Left lung (tissue), 10 donors: ENCODE data around the gene TRERF1. TPM values are rescaled to one million over a fixed set of nuclear protein-coding genes. Genes with fewer than 3 reads are reported as not detected.
A peak's percentile ranks its signal among the peaks of the same experiment; 100 is the strongest.

Experiments
- ATAC-seq: fragments of 200-7000 bp; cut with Tn5 transposase; one replicate; pipeline ENCODE4 v1.9.1; 2020; ENCODE audit warnings: moderate library complexity
- DNase-seq, 4 donors: peaks; one replicate each; pipeline ENCODE4 v3.0.0-alpha.2; 2013 to 2020
- H3K27ac ChIP-seq, 2 donors: fragments of 200-600 bp; sonication (generic) in 1 of 2; one replicate each; pipeline versions ENCODE4 v1.5.0 to v1.8.0; 2020 to 2021
- H3K27me3 ChIP-seq, 2 donors: fragments of 200-600 bp; sonication (generic) in 1 of 2; one replicate each; pipeline versions ENCODE4 v1.5.0 to v1.8.0; 2020 to 2021
- H3K36me3 ChIP-seq, 2 donors: fragments of 200-600 bp; sonication (generic) in 1 of 2; one replicate each; pipeline versions ENCODE4 v1.5.0 to v1.8.0; 2020 to 2021
- H3K4me1 ChIP-seq, 2 donors: fragments of 200-600 bp; one replicate each; pipeline ENCODE4 v1.8.0; 2021
- H3K4me3 ChIP-seq, 2 donors: fragments of 200-600 bp; sonication (generic) in 1 of 2; one replicate each; pipeline versions ENCODE4 v1.5.0 to v1.8.0; 2020 to 2021; ENCODE audit warnings: mild to moderate bottlenecking in 1 of 2
- H3K9me3 ChIP-seq, 2 donors: fragments of 200-600 bp; sonication (generic) in 1 of 2; one replicate each; pipeline versions ENCODE4 v1.5.0 to v1.8.0; 2020 to 2021
- intact Hi-C, 2 donors: fragments of 100-400 bp; cut with DNase I; formaldehyde crosslinking; loops; one replicate each; pipeline versions ENCODE4 v1.11.2 to v1.14.2; 2022
- polyA plus RNA-seq, 6 donors: library from polyadenylated mRNA; unstranded; fragments of 120-200 nt; gene quantifications; one replicate each; pipeline ENCODE4 v1.2.1, GENCODE V29; 2013; ENCODE audit not compliant: insufficient read length in 6 of 6
- total RNA-seq, 2 donors: library from RNA; stranded (reverse); fragmentation: NEBNext Ultra II Directional; extraction: Animal tissue kit (Norgen Biotek cat#: 25700); gene quantifications; one replicate each; pipeline ENCODE4 v1.2.1, GENCODE V29; 2021
- TF ChIP-seq, protein P1 (sequence below), 2 donors: fragments of 200-600 bp; sonication (generic) in 1 of 2; IDR thresholded peaks; one replicate each; pipeline versions ENCODE4 v1.5.0 to v1.8.0; 2021; ENCODE audit warnings: antibody characterized with exemption in 2 of 2
- donor health status: DM: no; HTN: yes; CAD: no.
- donor health status: DM: no; HTN: no; CAD: no.

Gene TRERF1
- total and polyA plus RNA-seq, 8 donors = 3.7 to 24.9 (median 20.7) TPM

DNA sequence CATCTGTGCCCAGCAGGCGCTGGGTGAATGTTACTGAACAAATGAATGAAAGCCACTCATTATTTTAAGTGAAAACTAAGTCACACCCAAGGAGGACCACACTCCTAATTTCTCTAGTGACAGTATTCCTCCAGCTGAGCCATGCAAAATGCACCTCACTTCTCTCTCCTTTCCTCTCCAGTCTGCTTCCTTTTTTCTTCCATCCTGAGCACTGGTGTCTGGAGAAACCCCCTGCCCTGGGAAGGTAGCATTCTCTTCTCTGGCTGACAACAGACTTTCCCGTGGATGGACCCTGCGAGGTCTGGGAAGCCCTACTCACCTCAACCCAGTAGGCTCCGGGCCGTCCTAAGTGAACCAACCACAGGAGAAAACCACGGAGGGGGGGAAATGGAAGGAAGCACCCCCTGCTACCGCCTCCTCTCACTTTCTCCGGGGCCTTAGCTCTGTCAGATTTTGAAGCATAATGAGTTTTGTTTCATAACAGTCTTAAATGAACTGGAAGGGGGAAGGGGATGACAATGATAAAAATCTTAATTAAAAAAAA, 22.6 kb downstream of the TRERF1 start:
- Histone ChIP-seq H3K4me3 (no peak overlapping the region), H3K27me3 (no peaks in the 10 kb centered on the region), H3K27ac (peak overlapping the region; percentile 33 to 47), H3K36me3 (no peaks in the 10 kb centered on the region), H3K9me3 (peaks cover 0 to 9% of the 10 kb centered on the region in 2 donors), H3K4me1 (peaks cover 11 to 23% of the 10 kb centered on the region in 2 donors)
- intact Hi-C loops = no loop called here
- ATAC-seq (no peak), DNase-seq (no peak)
- TF ChIP-seq, protein P1, sequence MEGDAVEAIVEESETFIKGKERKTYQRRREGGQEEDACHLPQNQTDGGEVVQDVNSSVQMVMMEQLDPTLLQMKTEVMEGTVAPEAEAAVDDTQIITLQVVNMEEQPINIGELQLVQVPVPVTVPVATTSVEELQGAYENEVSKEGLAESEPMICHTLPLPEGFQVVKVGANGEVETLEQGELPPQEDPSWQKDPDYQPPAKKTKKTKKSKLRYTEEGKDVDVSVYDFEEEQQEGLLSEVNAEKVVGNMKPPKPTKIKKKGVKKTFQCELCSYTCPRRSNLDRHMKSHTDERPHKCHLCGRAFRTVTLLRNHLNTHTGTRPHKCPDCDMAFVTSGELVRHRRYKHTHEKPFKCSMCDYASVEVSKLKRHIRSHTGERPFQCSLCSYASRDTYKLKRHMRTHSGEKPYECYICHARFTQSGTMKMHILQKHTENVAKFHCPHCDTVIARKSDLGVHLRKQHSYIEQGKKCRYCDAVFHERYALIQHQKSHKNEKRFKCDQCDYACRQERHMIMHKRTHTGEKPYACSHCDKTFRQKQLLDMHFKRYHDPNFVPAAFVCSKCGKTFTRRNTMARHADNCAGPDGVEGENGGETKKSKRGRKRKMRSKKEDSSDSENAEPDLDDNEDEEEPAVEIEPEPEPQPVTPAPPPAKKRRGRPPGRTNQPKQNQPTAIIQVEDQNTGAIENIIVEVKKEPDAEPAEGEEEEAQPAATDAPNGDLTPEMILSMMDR (IDR thresholded peaks at IDR 0.05) = no peak

DNA sequence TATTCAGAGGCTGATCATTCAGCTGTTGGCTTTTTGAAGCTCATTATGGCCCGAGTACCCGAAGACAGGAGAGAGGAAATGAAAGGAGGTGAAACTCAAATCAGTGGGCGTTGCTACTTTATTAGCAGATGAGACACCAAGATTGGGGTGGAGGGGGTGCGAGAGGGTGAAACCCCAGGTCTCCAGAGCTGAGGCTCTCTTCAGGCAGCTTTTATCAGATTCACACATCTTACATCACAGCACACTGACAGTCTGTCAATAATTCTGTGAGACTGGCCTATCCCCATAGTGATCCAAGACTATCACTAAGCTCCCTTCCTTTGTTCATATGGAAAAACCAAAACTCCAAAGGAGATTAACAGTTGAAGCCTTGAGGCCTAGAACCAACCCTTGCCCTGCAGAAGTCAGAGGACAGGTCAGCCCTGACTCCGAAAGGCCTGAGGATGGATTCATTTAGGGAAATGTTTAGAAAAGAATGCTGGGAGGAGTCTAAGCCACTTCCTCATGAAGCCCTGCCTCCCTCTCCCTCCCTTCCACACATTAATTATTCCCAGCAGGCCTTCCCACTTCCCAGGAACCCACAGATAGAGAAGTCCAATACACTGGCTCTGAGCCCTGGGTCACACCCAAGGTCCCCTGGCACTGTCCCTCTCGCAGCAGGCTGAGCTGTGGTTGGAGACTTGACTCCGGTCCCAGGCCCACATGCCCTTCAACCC, 23.2 kb downstream of the TRERF1 start:
- Histone ChIP-seq H3K27ac (peak overlapping the region; percentile 33 to 47), H3K36me3 (no peaks in the 10 kb centered on the region), H3K4me1 (peaks cover 11 to 23% of the 10 kb centered on the region in 2 donors), H3K27me3 (no peaks in the 10 kb centered on the region), H3K4me3 (no peak overlapping the region), H3K9me3 (peaks cover 0 to 3% of the 10 kb centered on the region in 2 donors)
- peak in 1 of 4 donors; percentile 42 for DNase-seq
- peak; percentile 67 for ATAC-seq
- TF ChIP-seq, protein P1 (IDR thresholded peaks at IDR 0.05) = no peak
- intact Hi-C loops = no loop called here

- peaks cover 11 to 23% of the 10 kb centered on the region in 2 donors for H3K4me1 ChIP-seq
- intact Hi-C loops = no loop called here
- H3K36me3 ChIP-seq = no peaks in the 10 kb centered on the region
- TF ChIP-seq, protein P1 (IDR thresholded peaks at IDR 0.05) = no peak
- no peak overlapping the region for H3K4me3 ChIP-seq
- no peak for DNase-seq
- no peak for ATAC-seq
- H3K27ac ChIP-seq = peak overlapping the region; percentile 33 to 47
- H3K9me3 ChIP-seq = no peaks in the 10 kb centered on the region
- no peaks in the 10 kb centered on the region for H3K27me3 ChIP-seq
Measured at GRCh38 chr6:42427871-42428270, 23.9 kb downstream of the TRERF1 start.

GRCh38 chr6:42426191-42426590, 25.5 kb downstream of the TRERF1 start:
- TF ChIP-seq, protein P1 (IDR thresholded peaks at IDR 0.05) = no peak
- Histone ChIP-seq H3K27ac (no peak overlapping the region), H3K4me3 (no peak overlapping the region), H3K4me1 (peaks cover 11 to 23% of the 10 kb centered on the region in 2 donors), H3K9me3 (no peaks in the 10 kb centered on the region), H3K27me3 (no peaks in the 10 kb centered on the region), H3K36me3 (no peaks in the 10 kb centered on the region)
- DNase-seq (no peak), ATAC-seq (no peak)
- intact Hi-C loops = no loop called here

- H3K4me3 ChIP-seq = no peak overlapping the region
- intact Hi-C loops = no loop called here
- H3K4me1 ChIP-seq = peaks cover 11 to 23% of the 10 kb centered on the region in 2 donors
- no peaks in the 10 kb centered on the region for H3K27me3 ChIP-seq
- TF ChIP-seq, protein P1 (IDR thresholded peaks at IDR 0.05) = no peak
- H3K36me3 ChIP-seq = no peaks in the 10 kb centered on the region
- no peaks in the 10 kb centered on the region for H3K9me3 ChIP-seq
- no peak for ATAC-seq
- no peak for DNase-seq
- H3K27ac ChIP-seq = no peak overlapping the region
Measured at GRCh38 chr6:42424906-42425474, 26.7 kb downstream of the TRERF1 start.
